ENCODE results near the gene PSMD13. TPM values are rescaled to one million over a fixed set of nuclear protein-coding genes. Genes with fewer than 3 reads are reported as not detected.

The PSMD13 gene
- total RNA-seq, 6 donors from 2014 or later, result 85.2 to 113 (median 106) TPM

- H3K36me3 ChIP-seq, result peaks cover 0 to 4% (median 0%) of the 10 kb centered on the region in 4 donors
- 81% methylated on average over 7 of the region's 7 CpGs for WGBS, 2 donors
- no peak for ATAC-seq (ENCODE audit: low FRiP score in 2 of 2)
- no peaks in the 10 kb centered on the region for H3K9me3 ChIP-seq
- H3K27me3 ChIP-seq, result no peaks in the 10 kb centered on the region
- H3K27ac ChIP-seq, result no peak overlapping the region
- no peak for DNase-seq
- TF ChIP-seq CTCF (IDR thresholded peaks at IDR 0.05), result no peak
- H3K4me3 ChIP-seq, result no peak overlapping the region
- peaks cover 0 to 3% (median 0%) of the 10 kb centered on the region in 4 donors for H3K4me1 ChIP-seq
Measured at GRCh38 chr11:224424-224823, 12.4 kb upstream of the PSMD13 start.

- Histone ChIP-seq H3K4me1 (peaks cover 0 to 3% (median 0%) of the 10 kb centered on the region in 4 donors), H3K4me3 (no peak overlapping the region), H3K9me3 (no peaks in the 10 kb centered on the region), H3K36me3 (peaks cover 0 to 4% (median 0%) of the 10 kb centered on the region in 4 donors), H3K27ac (peak overlapping the region; percentile 32 to 58 (median 52)), H3K27me3 (no peaks in the 10 kb centered on the region)
- TF ChIP-seq POLR2A (IDR thresholded peaks at IDR 0.05) (peak in 1 of 4 donors; percentile 9), POLR2AphosphoS5 (IDR thresholded peaks at IDR 0.05) (no peak), CTCF (IDR thresholded peaks at IDR 0.05) (no peak), EP300 (IDR thresholded peaks at IDR 0.05) (no peak)
- peak; percentile 26 to 86 for ATAC-seq (ENCODE audit: low FRiP score in 2 of 2)
- peak in 1 of 2 donors; percentile 79 for DNase-seq
- WGBS, 2 donors, result 75 to 77% methylated on average over 10 of the region's 10 CpGs
Measured at GRCh38 chr11:225734-226453, 10.9 kb upstream of the PSMD13 start.

- no peak for DNase-seq
- TF ChIP-seq EP300 (IDR thresholded peaks at IDR 0.05) (no peak), POLR2A (IDR thresholded peaks at IDR 0.05) (no peak), POLR2AphosphoS5 (IDR thresholded peaks at IDR 0.05) (no peak), CTCF (IDR thresholded peaks at IDR 0.05) (no peak)
Measured at GRCh38 chr11:227824-228379, 8.9 kb upstream of the PSMD13 start.

GRCh38 chr11:230431-230830, 6.3 kb upstream of the PSMD13 start:
- Histone ChIP-seq H3K4me1 (peaks cover 6 to 8% (median 7%) of the 10 kb centered on the region in 4 donors), H3K9me3 (no peaks in the 10 kb centered on the region), H3K27ac (no peak overlapping the region), H3K36me3 (peaks cover 0 to 3% (median 2%) of the 10 kb centered on the region in 4 donors), H3K4me3 (no peak overlapping the region), H3K27me3 (no peaks in the 10 kb centered on the region)
- ATAC-seq (ENCODE audit: low FRiP score in 2 of 2) (no peak), DNase-seq (no peak)
- WGBS, 2 donors, result 97 to 98% methylated on average over 10 of the region's 10 CpGs
- no peak for TF ChIP-seq POLR2A (IDR thresholded peaks at IDR 0.05)
- TF ChIP-seq POLR2AphosphoS5 (IDR thresholded peaks at IDR 0.05), result no peak
- TF ChIP-seq CTCF (IDR thresholded peaks at IDR 0.05), result no peak
- no peak for TF ChIP-seq EP300 (IDR thresholded peaks at IDR 0.05)

More at GRCh38 chr11:227824-228379, 8.9 kb upstream of the PSMD13 start:
- H3K27me3 ChIP-seq, result no peaks in the 10 kb centered on the region
- H3K36me3 ChIP-seq, result peaks cover 0 to 4% (median 2%) of the 10 kb centered on the region in 4 donors
- no peak for ATAC-seq (ENCODE audit: low FRiP score in 2 of 2)
- no peak overlapping the region for H3K4me3 ChIP-seq
- H3K27ac ChIP-seq, result no peak overlapping the region
- H3K9me3 ChIP-seq, result no peaks in the 10 kb centered on the region
- H3K4me1 ChIP-seq, result peaks cover 0 to 3% (median 0%) of the 10 kb centered on the region in 4 donors
- 82 to 93% methylated on average over 6 of the region's 6 CpGs for WGBS, 2 donors

All from upper lobe of left lung (tissue), 6 donors.